ENCODE results near the gene SULF2. TPM values are rescaled to one million over a fixed set of nuclear protein-coding genes. Genes with fewer than 3 reads are reported as not detected.

Gene SULF2
- total and polyA plus RNA-seq, 2 donors = 9.3 to 94.0 TPM

DNA sequence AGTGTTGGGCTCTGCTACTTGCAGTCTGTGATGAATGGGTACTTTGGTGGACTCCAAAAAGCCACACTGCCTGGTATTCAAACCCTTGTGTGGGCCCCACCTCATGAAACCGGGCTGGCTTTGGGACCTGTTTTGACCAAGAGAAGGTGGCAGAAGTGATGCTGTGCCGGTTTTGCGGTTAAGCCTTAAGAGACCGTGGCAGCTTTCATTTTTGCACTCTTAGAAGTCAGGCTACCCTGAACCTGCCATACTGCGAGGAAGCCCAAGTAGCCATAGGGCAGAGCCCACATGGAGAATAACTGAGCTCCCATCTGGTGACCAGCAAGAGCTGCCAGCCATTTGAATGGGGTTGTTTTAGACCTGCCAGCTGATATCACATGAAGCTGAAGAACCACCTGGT is 10.2 kb downstream of the SULF2 start:
- no peaks in the 10 kb centered on the region for H3K9me3 ChIP-seq (ENCODE audit: control insufficient read depth in 2 of 2, insufficient read depth in 1 of 2, low read length in 1 of 2)
- peaks cover 0 to 7% of the 10 kb centered on the region in 2 donors for H3K4me1 ChIP-seq (ENCODE audit: control insufficient read depth in 2 of 2, insufficient read depth in 2 of 2, low read length in 2 of 2)
- H3K36me3 ChIP-seq (ENCODE audit: control insufficient read depth in 2 of 2, insufficient read depth in 2 of 2, low read length in 1 of 2) = no peaks in the 10 kb centered on the region
- H3K4me3 ChIP-seq (ENCODE audit: low read length in 2 of 2) = no peak overlapping the region
- H3K27ac ChIP-seq (ENCODE audit: low read depth in 1 of 2, low read length in 1 of 2) = no peak overlapping the region
- WGBS = 96% methylated on average over 5 of the region's 5 CpGs
- DNase-seq (ENCODE audit: low read depth in 6 of 9, low spot score in 9 of 9) = no peak
- no peaks in the 10 kb centered on the region for H3K27me3 ChIP-seq (ENCODE audit: control insufficient read depth in 2 of 2, insufficient read depth in 1 of 2, low read length in 1 of 2)

DNA sequence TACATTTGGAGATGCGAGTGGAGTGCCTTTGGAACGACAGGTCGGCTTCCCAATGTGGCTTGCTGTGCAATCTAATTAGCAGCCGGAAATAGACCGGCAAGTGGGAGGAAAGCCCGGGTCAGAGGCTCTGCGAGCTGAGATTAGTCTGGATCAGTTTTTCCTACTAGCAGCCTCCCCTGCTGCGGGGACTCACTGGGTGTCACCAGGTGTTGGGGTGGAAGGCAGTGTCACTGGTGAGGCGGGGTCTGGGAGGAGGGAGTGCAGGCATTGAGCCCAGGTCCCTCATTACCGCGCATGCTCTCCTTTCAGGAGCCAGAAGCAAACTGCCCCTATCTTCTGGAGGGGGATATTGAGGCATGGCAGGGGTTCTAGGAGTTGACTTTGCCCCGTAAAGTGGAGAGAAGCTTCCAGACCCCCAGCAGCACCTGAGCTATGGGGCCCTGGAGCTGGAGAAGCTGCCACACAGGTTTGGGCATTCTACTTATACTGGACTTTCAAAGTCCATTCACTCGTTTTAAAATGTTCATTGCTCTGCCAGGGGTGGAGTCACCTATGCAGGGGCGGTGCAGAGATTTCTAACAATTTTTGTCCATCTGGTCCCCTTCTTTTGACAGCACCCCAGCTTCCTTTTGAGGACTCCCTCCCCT is 11.0 kb downstream of the SULF2 start:
- peaks cover 0 to 7% of the 10 kb centered on the region in 2 donors for H3K4me1 ChIP-seq (ENCODE audit: control insufficient read depth in 2 of 2, insufficient read depth in 2 of 2, low read length in 2 of 2)
- no peaks in the 10 kb centered on the region for H3K9me3 ChIP-seq (ENCODE audit: control insufficient read depth in 2 of 2, insufficient read depth in 1 of 2, low read length in 1 of 2)
- WGBS = 90% methylated on average over 14 of the region's 14 CpGs
- no peak for DNase-seq (ENCODE audit: low read depth in 6 of 9, low spot score in 9 of 9)
- H3K4me3 ChIP-seq (ENCODE audit: low read length in 2 of 2) = no peak overlapping the region
- no peak overlapping the region for H3K27ac ChIP-seq (ENCODE audit: low read depth in 1 of 2, low read length in 1 of 2)
- H3K36me3 ChIP-seq (ENCODE audit: control insufficient read depth in 2 of 2, insufficient read depth in 2 of 2, low read length in 1 of 2) = no peaks in the 10 kb centered on the region
- no peaks in the 10 kb centered on the region for H3K27me3 ChIP-seq (ENCODE audit: control insufficient read depth in 2 of 2, insufficient read depth in 1 of 2, low read length in 1 of 2)

DNA sequence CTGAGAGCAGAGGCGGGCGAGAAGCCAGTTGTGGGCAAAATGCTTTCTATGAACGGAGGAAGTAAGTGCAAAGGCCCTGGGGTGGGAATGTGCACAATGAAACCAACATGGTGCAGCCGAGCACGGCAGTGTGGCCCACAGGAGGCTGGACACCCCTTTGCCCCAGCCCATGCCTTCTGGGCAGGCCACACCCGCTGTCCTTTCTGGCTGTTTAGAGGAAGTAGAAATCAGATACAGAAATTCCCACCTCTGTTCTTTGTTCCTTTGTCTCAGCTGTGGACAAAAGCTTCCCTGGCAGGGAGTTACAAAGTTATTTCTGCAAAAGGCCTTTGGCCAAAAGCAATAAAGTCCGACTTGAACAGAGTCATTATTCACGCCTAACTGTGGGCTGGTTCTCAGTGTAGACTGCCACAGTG is 11.9 kb downstream of the SULF2 start:
- Histone ChIP-seq H3K27ac (ENCODE audit: low read depth in 1 of 2, low read length in 1 of 2) (no peak overlapping the region), H3K27me3 (ENCODE audit: control insufficient read depth in 2 of 2, insufficient read depth in 1 of 2, low read length in 1 of 2) (no peaks in the 10 kb centered on the region), H3K4me3 (ENCODE audit: low read length in 2 of 2) (no peak overlapping the region), H3K36me3 (ENCODE audit: control insufficient read depth in 2 of 2, insufficient read depth in 2 of 2, low read length in 1 of 2) (no peaks in the 10 kb centered on the region), H3K9me3 (ENCODE audit: control insufficient read depth in 2 of 2, insufficient read depth in 1 of 2, low read length in 1 of 2) (no peaks in the 10 kb centered on the region), H3K4me1 (ENCODE audit: control insufficient read depth in 2 of 2, insufficient read depth in 2 of 2, low read length in 2 of 2) (peaks cover 0 to 7% of the 10 kb centered on the region in 2 donors)
- 92% methylated on average over 8 of the region's 8 CpGs for WGBS
- DNase-seq (ENCODE audit: low read depth in 6 of 9, low spot score in 9 of 9) = no peak

DNA sequence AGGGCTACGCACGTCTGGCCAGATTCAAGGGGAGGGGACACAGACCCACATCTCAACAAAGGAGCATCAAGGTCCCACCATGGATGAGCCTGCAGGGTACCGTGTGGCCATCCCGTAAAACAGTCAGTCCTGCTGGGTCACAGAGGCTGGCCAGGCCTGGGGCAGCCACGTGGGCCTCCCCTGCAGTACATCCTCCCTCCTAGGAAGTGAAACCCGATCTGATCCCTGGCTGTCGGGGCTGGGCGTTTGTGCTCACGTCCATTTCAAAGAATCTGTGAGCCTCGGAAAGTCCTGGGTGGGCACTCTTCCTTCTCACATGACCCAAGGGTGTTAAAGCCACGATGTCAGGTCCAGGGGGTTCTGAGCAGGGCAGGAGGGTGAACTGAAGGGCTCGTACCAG is 14.3 kb downstream of the SULF2 start:
- H3K9me3 ChIP-seq (ENCODE audit: control insufficient read depth in 2 of 2, insufficient read depth in 1 of 2, low read length in 1 of 2) = no peaks in the 10 kb centered on the region
- no peak overlapping the region for H3K27ac ChIP-seq (ENCODE audit: low read depth in 1 of 2, low read length in 1 of 2)
- no peak for DNase-seq (ENCODE audit: low read depth in 6 of 9, low spot score in 9 of 9)
- 87% methylated on average over 12 of the region's 12 CpGs for WGBS
- no peaks in the 10 kb centered on the region for H3K36me3 ChIP-seq (ENCODE audit: control insufficient read depth in 2 of 2, insufficient read depth in 2 of 2, low read length in 1 of 2)
- peaks cover 4 to 7% of the 10 kb centered on the region in 2 donors for H3K4me1 ChIP-seq (ENCODE audit: control insufficient read depth in 2 of 2, insufficient read depth in 2 of 2, low read length in 2 of 2)
- no peak overlapping the region for H3K4me3 ChIP-seq (ENCODE audit: low read length in 2 of 2)
- no peaks in the 10 kb centered on the region for H3K27me3 ChIP-seq (ENCODE audit: control insufficient read depth in 2 of 2, insufficient read depth in 1 of 2, low read length in 1 of 2)

DNA sequence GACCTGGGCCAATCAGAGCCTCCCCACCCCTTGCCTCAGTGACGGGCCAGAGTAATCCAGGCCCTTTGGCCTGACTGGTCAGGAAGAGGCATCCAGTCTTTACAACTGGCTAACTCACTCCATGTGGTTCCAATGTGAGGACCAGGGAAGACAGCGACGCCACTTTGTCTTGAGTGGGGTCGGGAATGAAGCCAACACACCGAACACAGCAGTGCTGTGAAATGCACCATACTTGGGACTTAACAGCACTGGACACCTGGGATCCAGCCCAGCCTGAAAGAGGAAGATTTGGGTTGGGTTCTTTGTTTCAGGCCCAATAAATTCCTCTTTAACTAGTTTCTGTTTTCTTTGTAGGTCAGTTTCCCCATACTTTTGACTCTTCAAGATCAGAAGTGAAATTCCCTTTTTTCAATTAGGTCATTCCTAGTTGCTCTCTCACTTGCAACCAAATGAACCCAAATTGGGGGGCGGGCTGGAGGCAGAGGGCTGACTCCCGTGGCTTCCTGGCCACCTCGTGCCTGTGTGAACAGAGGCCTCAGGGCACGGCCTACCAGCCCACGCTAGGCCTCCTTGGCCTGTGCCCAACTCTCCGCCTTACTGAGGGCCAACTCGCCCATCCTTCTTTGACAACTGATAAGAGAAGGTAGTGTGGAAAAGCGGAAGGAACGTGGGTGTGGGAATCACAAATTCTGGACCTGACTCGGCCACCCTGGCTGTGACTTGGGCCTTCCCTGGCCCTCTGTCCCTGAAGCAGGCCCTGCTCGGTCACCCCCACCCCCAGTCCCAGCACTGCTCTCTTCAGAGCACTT is 17.1 kb downstream of the SULF2 start:
- Histone ChIP-seq H3K4me1 (ENCODE audit: control insufficient read depth in 2 of 2, insufficient read depth in 2 of 2, low read length in 2 of 2) (peaks cover 4 to 7% of the 10 kb centered on the region in 2 donors), H3K36me3 (ENCODE audit: control insufficient read depth in 2 of 2, insufficient read depth in 2 of 2, low read length in 1 of 2) (no peaks in the 10 kb centered on the region), H3K4me3 (ENCODE audit: low read length in 2 of 2) (no peak overlapping the region), H3K27me3 (ENCODE audit: control insufficient read depth in 2 of 2, insufficient read depth in 1 of 2, low read length in 1 of 2) (no peaks in the 10 kb centered on the region), H3K27ac (ENCODE audit: low read depth in 1 of 2, low read length in 1 of 2) (peak overlapping the region in 1 of 2 donors; percentile 52), H3K9me3 (ENCODE audit: control insufficient read depth in 2 of 2, insufficient read depth in 1 of 2, low read length in 1 of 2) (no peaks in the 10 kb centered on the region)
- 89% methylated on average over 16 of the region's 16 CpGs for WGBS
- no peak for DNase-seq (ENCODE audit: low read depth in 6 of 9, low spot score in 9 of 9)

- WGBS = 90% methylated on average over 4 of the region's 4 CpGs
- H3K9me3 ChIP-seq (ENCODE audit: control insufficient read depth in 2 of 2, insufficient read depth in 1 of 2, low read length in 1 of 2) = no peaks in the 10 kb centered on the region
- H3K4me1 ChIP-seq (ENCODE audit: control insufficient read depth in 2 of 2, insufficient read depth in 2 of 2, low read length in 2 of 2) = peaks cover 4 to 11% of the 10 kb centered on the region in 2 donors
- H3K4me3 ChIP-seq (ENCODE audit: low read length in 2 of 2) = no peak overlapping the region
- H3K27ac ChIP-seq (ENCODE audit: low read depth in 1 of 2, low read length in 1 of 2) = no peak overlapping the region
- no peaks in the 10 kb centered on the region for H3K27me3 ChIP-seq (ENCODE audit: control insufficient read depth in 2 of 2, insufficient read depth in 1 of 2, low read length in 1 of 2)
- no peaks in the 10 kb centered on the region for H3K36me3 ChIP-seq (ENCODE audit: control insufficient read depth in 2 of 2, insufficient read depth in 2 of 2, low read length in 1 of 2)
- DNase-seq (ENCODE audit: low read depth in 6 of 9, low spot score in 9 of 9) = no peak
Measured at GRCh38 chr20:47765691-47766594, 19.3 kb downstream of the SULF2 start.

- Histone ChIP-seq H3K4me3 (ENCODE audit: low read length in 2 of 2) (no peak overlapping the region), H3K9me3 (ENCODE audit: control insufficient read depth in 2 of 2, insufficient read depth in 1 of 2, low read length in 1 of 2) (no peaks in the 10 kb centered on the region), H3K27me3 (ENCODE audit: control insufficient read depth in 2 of 2, insufficient read depth in 1 of 2, low read length in 1 of 2) (no peaks in the 10 kb centered on the region), H3K27ac (ENCODE audit: low read depth in 1 of 2, low read length in 1 of 2) (no peak overlapping the region), H3K4me1 (ENCODE audit: control insufficient read depth in 2 of 2, insufficient read depth in 2 of 2, low read length in 2 of 2) (peaks cover 4 to 9% of the 10 kb centered on the region in 2 donors), H3K36me3 (ENCODE audit: control insufficient read depth in 2 of 2, insufficient read depth in 2 of 2, low read length in 1 of 2) (no peaks in the 10 kb centered on the region)
- no peak for DNase-seq (ENCODE audit: low read depth in 6 of 9, low spot score in 9 of 9)
- WGBS = 57% methylated on average over 7 of the region's 7 CpGs
Measured at GRCh38 chr20:47765271-47765670, 20.0 kb downstream of the SULF2 start.

DNA sequence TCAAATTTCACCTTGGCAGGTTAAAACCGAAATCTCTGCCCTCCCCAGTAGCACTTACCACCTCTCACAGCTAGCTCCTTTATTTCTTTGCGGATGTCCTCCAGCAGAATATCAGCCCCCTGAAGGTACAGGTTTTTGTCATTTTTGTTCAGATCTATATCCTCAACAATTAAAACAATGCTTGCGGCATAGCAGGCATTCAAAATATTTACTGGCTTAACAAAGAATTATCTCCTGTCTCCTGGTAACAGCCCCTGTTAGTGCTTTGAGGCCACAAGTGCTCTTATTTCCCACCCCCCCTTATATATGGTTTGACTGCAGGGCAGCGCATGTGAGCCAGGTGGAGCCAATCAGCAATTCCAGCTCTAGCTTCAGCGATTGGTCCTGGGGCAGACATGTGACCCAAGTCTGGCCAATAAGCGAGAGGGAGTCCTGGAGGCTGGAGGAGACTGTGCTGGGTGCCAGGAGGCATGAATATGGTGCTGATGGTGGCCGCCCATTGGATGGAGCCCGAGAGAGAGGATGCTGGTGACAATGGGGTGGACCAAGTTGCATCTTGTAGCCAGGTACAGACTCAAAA is 21.0 kb downstream of the SULF2 start:
- H3K4me3 ChIP-seq (ENCODE audit: low read length in 2 of 2) = no peak overlapping the region
- peaks cover 4 to 9% of the 10 kb centered on the region in 2 donors for H3K4me1 ChIP-seq (ENCODE audit: control insufficient read depth in 2 of 2, insufficient read depth in 2 of 2, low read length in 2 of 2)
- no peak overlapping the region for H3K27ac ChIP-seq (ENCODE audit: low read depth in 1 of 2, low read length in 1 of 2)
- 94% methylated on average over 8 of the region's 8 CpGs for WGBS
- H3K36me3 ChIP-seq (ENCODE audit: control insufficient read depth in 2 of 2, insufficient read depth in 2 of 2, low read length in 1 of 2) = no peaks in the 10 kb centered on the region
- no peaks in the 10 kb centered on the region for H3K9me3 ChIP-seq (ENCODE audit: control insufficient read depth in 2 of 2, insufficient read depth in 1 of 2, low read length in 1 of 2)
- no peak for DNase-seq (ENCODE audit: low read depth in 6 of 9, low spot score in 9 of 9)
- no peaks in the 10 kb centered on the region for H3K27me3 ChIP-seq (ENCODE audit: control insufficient read depth in 2 of 2, insufficient read depth in 1 of 2, low read length in 1 of 2)
